NCI-H2171 (cell line): Measurements from ENCODE around the gene DNM1.
"Not testable (repeated sequence)": the region's sequence is repeated elsewhere in the genome, so short reads cannot be mapped to it uniquely, and the experiment has no call there.

Experiments
- DNase-seq: peaks from one replicate; lab custom pipeline; 2025; lab: John Stamatoyannopoulos, UW

DNM1 gene

DNA sequence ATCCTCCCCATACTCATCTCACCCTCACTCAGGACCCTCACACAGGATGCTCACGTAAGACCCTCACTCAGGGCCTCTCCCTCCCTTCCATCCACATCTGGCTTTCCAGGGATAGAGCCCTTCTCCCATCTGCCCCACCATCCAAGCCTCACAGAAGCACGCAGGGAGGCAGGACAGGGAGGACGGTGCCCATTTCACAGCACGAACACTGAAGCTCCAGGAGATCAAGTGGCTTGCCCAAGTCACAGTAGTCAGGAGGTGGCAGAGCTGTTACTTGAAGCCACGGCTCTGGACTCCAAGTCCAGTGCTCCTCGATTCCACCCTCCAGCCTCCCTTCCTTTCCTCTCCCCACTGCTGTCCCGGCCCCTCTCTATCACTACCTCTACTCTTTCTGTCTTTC lies 21.7 kb downstream of the DNM1 start:
- DNase-seq: no peak

GRCh38 chr9:128225770-128226411 lies 22.7 kb downstream of the DNM1 start:
- DNase-seq: no peak

DNA sequence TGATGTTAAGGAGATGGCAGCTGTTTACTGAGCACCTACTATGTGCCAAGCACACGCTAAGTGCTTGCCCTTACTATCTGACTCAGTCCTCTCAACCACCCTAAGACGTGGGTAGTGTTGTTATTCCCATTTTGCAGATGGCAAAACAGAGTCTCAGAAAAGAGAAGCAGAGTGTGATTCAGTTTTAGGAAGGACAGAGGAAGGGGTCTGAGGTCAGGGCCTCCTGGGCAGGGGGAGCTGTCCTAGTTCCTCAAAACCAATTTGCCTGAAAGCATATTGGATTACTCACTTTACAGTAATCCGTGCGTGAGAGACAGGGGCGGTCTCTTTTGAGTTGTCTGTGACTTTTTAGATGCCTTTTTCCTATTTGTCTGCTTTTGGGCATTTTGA lies 23.2 kb downstream of the DNM1 start:
- DNase-seq: no peak

GRCh38 chr9:128230897-128231296 lies 27.7 kb downstream of the DNM1 start:
- DNase-seq: not testable (repeated sequence)

DNA sequence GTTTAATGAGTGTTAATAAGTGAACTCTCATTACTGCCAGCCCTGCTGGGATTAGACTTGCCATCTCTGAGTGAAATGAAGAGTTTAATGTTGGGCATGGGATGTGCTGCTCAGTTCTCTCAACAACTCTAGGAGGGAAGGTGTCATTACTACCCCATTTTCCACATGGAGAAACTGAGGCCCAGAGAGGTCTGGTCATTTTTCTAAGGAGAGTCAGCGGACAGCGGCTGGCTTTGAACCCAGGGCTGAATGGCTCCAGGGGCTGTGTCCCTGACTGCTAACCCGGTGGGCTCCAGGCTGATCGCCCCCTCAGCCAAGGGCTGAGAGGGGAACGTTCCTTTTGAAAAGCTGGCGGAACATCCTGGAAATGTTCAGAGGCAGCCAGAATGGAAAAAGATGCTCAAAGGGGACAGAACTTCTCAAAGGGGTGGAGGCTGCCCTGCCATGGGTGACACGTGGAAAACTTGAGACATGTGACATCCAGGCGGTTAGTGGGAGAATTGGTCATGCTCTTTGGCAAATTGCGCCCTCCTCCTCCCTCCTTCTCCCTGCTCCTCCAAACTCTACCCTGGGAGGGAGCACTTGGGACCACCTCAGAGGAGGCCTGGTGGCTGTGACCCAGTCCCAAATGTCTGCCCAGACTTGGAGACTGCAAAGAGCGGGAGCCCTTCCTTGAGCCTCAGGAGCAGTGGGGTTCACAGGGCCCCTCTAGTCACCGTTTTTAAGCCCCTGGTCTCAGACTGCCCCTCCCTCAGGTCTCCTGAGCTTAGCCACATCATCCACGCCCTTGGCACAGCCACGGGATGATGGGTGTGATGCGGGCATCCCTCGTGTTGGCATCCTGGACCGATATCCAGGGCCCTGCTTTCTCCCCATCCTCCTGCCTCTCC lies 28.7 kb downstream of the DNM1 start:
- no peak for DNase-seq

DNA sequence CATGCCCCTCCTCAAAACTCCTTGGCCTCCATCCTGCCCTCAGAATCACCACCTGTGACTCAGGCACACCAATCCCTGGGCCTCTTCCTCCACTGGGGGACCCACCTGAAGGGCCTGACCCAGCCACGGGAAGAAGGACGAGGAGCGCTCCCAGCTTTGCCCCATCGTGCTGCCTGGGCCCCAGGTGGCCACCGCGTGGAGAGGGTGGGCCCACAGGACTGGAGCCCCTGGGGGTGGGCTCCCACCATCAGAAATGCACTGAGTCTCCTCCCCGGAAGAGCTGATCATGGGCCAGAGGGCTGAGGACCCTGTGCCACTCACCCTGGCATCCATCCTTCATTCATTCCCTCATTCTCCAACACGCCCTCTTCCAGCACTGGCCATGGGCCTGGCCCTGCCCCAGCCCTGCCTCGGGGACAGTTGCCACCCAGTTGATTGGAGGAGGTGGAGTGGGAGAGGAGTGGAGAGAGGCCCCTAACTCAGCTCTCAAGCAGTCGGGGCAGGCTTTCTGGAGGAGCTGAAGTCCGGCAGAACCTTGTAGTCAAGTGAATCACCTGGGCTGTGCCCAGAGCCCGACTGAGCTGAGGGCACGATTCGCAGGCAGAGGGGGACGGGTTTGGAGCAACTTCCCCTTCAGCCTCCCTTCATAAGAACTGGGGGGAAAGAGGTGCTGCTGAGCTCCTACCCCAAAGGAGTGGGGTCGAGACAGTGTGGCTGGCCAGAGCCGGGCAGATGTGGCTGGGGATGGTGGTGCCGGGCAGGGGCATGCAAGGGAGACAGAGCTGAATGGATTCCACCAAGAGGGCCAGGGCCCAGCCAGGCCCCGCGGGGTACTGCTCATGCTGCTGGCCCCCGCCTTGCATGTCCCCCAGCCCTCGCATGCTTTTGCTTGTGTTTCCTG lies 29.6 kb downstream of the DNM1 start:
- DNase-seq: no peak

GRCh38 chr9:128233817-128234406 lies 30.7 kb downstream of the DNM1 start:
- DNase-seq: no peak

DNA sequence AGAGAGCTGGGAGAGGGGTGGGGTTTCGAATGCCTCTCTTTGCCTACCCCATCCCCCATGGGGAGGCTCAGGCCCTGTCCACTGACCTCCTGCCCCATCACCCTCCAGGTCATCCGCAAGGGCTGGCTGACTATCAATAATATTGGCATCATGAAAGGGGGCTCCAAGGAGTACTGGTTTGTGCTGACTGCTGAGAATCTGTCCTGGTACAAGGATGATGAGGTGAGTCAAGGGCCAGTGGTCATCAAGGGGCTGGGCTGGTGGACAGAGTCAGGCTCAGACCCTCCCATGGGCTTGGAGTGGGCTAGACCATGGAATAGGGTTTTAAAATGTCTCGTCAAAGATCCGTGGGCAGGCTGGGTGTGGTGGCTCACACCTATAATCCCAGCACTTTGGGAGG lies 38.9 kb downstream of the DNM1 start:
- no peak for DNase-seq

DNA sequence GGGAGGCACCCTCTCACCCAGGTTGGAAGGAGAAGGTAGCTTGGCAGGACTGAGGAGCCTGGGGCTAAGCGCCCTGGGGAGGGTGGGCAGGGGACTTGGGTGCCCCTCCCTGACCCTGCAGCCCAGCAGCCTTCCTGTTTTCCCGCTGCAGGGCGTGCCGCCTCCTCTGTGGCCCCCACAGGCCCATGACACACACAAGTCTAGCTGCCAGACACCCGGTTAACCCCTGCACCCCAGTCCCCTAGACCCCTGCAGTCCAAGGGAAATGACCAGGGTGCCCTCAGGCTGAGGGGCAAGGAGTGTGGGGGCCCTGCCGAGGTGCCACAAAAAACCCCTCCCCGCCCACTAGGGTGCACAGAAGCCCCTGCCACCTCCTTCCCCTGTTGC lies 39.6 kb downstream of the DNM1 start:
- DNase-seq: no peak

GRCh38 chr9:128243215-128244018 lies 40.2 kb downstream of the DNM1 start:
- DNase-seq: no peak

DNA sequence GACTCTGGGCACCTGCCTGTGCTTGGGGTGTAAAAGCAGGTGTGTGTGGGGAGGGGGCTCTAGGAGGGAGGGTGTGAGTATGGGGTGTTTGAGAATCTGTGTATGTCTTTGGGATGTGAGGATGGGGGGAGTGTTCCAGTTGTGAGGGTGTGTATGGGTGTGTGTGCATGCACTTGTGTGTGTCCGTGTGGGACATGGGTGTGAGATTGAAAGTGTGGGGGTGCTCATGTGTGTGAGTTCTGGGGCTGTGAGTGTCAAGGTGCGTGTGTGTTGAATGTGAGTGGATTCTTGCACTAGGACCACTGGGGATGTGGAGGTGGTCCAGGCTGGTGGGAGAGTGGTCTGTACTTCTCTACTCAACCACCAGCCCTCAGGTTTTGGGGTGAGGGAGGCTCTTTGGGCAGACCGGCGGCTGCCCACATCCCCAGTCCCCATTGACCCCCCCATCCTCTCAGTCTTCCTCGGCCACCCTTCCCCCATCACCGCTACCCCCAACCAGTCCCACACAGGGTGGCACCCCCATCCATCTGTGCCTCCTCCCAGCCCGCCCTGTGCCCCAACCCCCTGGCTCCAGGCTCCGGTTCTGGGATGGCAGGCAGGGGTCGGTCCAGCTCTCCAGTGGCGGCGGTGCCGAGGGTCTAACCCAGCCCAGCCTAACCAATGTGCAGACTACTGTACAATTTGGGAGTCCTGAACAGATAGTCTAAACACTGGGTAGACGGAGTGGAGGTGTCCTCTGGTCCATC lies 41.1 kb downstream of the DNM1 start:
- DNase-seq: no peak

- DNase-seq: no peak
These were observed 41.7 kb downstream of the DNM1 start for GRCh38 chr9:128244837-128245231.

DNA sequence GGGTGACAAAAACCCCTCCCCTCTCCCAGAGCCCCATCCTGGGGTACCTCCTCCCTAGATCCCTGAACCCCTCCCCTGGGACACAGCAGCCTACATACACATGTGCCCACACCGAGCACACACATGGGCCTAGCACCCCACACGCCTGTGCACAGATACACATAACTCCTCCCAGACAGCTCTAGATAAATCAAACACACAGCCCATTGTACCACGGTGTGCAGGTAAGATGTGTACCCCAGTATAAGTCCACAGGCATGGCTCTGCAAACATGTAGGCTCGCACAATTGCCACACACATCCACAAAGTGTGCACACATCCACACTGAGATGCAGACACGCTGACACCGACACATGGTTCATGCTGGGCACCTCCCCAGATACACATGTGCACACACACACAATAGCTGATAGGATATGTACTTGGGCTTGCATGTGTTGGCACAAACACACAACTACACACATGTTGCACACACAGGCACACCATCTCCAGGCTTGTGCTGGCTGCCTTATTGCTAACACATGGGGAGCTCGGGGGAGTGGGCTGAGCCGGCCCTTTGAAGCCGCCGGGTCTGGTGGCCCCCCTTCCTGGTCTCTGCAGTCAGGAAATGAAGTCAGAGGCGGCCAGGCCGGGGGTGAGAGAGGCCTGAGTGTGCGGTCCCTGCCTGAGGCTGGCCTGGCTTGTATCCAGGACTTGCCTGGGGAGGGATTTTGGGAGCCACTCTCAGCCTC lies 42.4 kb downstream of the DNM1 start:
- DNase-seq: no peak

- DNase-seq: no peak
These were observed 43.3 kb downstream of the DNM1 start for GRCh38 chr9:128246471-128246870.

- DNase-seq: no peak
These were observed 44.1 kb downstream of the DNM1 start for GRCh38 chr9:128247226-128247803.

DNA sequence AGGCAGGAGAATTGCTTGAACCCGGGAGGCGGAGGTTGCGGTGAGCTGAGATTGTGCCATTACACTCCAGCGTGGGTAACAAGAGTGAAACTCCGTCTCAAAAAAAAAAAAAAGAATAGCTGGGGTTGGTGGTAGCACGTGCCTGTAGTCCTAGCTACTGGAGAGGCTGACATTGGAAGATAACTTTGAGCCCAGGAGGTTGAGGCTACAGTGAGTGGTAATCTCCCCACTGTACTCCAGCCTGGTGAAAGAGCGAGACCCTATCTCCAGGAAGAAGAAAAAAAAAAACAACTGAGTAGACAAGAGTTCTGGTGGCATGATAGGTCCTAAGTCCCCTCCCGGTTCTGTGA lies 46.4 kb downstream of the DNM1 start:
- no peak for DNase-seq

- no peak for DNase-seq
These were observed 47.0 kb downstream of the DNM1 start for GRCh38 chr9:128249908-128250838.
